IPS-15b (cell line): ENCODE results near the gene LIF.
"Not testable (repeated sequence)": the region's sequence is repeated elsewhere in the genome, so short reads cannot be mapped to it uniquely, and the experiment has no call there.

Experiments used
- H3K27me3 ChIP-seq: one replicate; pipeline ENCODE4 v1.6.1; 2013; ENCODE audit warnings: low read length; ENCODE audit not compliant: control insufficient read depth, insufficient read depth
- H3K36me3 ChIP-seq: one replicate; pipeline ENCODE4 v1.6.1; 2013; ENCODE audit warnings: low read length; ENCODE audit not compliant: control insufficient read depth, insufficient read depth
- H3K4me1 ChIP-seq: one replicate; pipeline ENCODE4 v1.6.1; 2013; ENCODE audit warnings: mild to moderate bottlenecking, low read length; ENCODE audit not compliant: control insufficient read depth, insufficient read depth
- H3K4me3 ChIP-seq: one replicate; pipeline ENCODE4 v1.5.1; 2013; ENCODE audit warnings: low read depth, low read length
- H3K9ac ChIP-seq: one replicate; pipeline ENCODE4 v1.6.1; 2013; ENCODE audit warnings: low read depth, mild to moderate bottlenecking, low read length
- H3K9me3 ChIP-seq: one replicate; pipeline ENCODE4 v1.6.1; 2013; ENCODE audit warnings: mild to moderate bottlenecking, low read length; ENCODE audit not compliant: control insufficient read depth, insufficient read depth

LIF gene

DNA sequence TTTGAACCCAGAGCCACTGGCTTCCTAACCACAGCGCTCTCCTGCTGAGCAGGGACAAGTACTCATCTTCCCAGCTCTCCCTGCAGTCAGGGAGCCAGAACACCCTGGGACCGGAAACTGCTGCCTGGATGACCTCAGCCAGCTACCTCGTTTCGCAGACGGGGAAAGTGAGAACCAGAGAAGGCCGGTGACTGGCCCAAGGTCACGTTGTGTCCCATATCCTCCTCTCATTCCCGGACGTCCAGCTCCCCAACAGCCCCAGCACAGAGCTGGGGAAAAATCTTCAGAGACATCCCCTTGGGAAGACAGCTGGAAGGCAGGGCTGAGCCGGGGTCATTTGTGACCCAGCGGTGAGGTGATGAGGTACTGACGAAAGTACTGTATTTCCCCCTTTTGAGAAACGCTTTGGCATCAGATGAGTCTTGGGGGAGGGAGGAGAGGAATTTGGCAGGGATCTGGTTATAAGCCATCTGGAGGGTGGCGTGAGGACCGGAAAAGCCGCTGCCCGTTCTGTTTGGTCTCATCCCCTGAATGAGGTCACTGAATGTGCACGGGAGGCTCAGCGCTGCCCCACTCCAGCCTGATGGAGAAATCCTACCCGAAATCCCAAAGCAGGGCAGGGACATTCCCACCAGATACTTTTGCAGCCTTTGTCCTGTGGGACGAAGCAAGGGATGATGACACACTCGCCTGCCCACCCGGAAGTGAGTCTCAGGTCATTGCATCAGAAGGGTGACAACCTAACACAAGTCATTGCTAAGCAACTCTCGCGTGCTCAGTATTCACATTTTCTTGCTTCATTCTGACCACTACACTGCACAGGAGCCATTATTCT lies 41.1 kb downstream of the LIF start:
- Histone ChIP-seq H3K27me3 (no peaks in the 10 kb centered on the region), H3K4me3 (no peak overlapping the region), H3K36me3 (no peaks in the 10 kb centered on the region), H3K9me3 (no peaks in the 10 kb centered on the region), H3K9ac (no peak overlapping the region), H3K4me1 (no peaks in the 10 kb centered on the region)

DNA sequence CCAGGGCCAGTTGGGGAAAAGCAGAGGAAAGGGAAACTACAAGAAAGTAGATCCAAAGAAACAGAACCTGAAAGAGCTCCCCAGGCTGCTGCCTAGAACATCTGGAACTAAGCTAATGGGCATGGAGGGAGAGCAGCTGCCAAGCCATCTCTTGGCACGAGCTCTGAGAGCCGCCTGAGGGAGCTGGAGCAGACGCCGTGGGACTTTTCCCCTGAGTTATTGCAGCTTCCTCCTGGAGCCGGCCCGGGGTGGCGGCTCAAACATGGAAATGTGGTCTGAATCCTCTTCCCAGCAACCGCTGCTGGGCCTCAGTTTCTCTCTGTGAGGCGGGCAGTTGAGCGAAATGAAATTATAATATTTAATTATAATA lies 41.8 kb downstream of the LIF start:
- no peak overlapping the region for H3K4me3 ChIP-seq
- no peaks in the 10 kb centered on the region for H3K4me1 ChIP-seq
- H3K9me3 ChIP-seq, result no peaks in the 10 kb centered on the region
- H3K9ac ChIP-seq, result no peak overlapping the region
- H3K27me3 ChIP-seq, result no peaks in the 10 kb centered on the region
- H3K36me3 ChIP-seq, result no peaks in the 10 kb centered on the region

- no peaks in the 10 kb centered on the region for H3K36me3 ChIP-seq
- H3K27me3 ChIP-seq, result no peaks in the 10 kb centered on the region
- no peaks in the 10 kb centered on the region for H3K4me1 ChIP-seq
- H3K9ac ChIP-seq, result no peak overlapping the region
- no peak overlapping the region for H3K4me3 ChIP-seq
- no peaks in the 10 kb centered on the region for H3K9me3 ChIP-seq
Measured at GRCh38 chr22:30204015-30204741, 42.4 kb downstream of the LIF start.

DNA sequence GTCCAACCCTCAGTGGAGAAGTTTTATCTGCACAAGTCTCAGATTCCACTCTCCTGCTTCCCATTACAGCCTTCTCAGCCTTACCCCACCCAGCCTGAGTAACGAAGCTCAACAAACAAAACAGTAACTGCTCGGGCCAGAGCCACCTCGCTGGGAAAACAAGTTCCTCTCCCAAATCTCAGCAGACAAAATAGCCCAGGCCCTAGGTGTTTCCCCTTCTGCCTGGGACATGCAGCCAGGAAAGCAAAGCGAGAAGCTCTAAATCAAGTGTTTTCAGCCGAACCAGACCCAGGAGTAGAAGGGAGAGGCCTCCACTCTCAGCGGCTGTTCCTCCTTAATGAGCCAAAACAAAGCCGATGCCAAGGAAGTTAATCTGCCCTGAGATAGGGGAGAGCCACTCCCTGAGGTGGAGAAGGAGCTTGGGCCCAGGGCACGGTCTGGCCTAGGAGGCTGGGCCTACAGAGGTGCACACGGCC lies 44.0 kb downstream of the LIF start:
- Histone ChIP-seq H3K4me3 (no peak overlapping the region), H3K4me1 (no peaks in the 10 kb centered on the region), H3K9me3 (no peaks in the 10 kb centered on the region), H3K9ac (no peak overlapping the region), H3K36me3 (no peaks in the 10 kb centered on the region), H3K27me3 (no peaks in the 10 kb centered on the region)

DNA sequence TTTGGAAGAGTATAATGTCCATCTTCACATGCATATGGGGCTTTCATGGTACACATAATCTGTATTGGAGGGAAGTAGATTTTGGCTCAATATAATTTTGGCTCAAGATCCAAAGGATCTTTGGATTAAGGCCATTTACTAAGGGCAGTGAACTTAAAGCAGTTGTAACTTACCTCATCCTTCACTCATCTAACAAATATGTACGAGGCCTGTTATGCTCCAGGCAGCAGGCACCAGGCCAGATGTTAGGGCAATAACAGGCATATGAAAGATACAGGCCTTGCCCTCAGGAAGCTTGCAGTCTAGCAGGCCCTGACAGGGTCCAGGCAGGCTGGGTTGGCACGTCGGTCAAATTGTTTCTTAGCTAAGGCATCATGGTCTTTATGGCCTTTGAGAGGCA lies 44.6 kb downstream of the LIF start:
- Histone ChIP-seq H3K9ac (no peak overlapping the region), H3K27me3 (no peaks in the 10 kb centered on the region), H3K4me3 (no peak overlapping the region), H3K36me3 (no peaks in the 10 kb centered on the region), H3K9me3 (no peaks in the 10 kb centered on the region), H3K4me1 (peaks cover 3% of the 10 kb centered on the region)

DNA sequence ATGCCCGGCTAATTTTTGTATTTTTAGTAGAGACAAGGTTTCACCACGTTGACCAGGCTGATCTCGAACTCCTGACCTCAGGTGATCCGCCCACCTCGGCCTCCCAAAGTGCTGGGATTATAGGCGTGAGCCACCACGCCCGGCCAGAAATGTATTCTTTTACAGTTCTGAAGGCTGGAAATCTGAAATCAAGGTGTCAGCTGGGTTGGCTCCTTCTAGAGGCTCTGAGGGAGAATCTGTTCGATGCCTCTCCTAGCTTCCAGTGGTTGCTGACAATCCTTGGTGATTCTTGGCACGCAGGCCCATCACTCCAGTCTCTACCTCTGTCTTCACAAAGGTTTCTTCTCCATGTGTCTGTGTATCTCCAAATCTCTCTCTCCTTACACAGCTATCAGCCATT lies 45.7 kb downstream of the LIF start:
- H3K9ac ChIP-seq, result not testable (repeated sequence)

DNA sequence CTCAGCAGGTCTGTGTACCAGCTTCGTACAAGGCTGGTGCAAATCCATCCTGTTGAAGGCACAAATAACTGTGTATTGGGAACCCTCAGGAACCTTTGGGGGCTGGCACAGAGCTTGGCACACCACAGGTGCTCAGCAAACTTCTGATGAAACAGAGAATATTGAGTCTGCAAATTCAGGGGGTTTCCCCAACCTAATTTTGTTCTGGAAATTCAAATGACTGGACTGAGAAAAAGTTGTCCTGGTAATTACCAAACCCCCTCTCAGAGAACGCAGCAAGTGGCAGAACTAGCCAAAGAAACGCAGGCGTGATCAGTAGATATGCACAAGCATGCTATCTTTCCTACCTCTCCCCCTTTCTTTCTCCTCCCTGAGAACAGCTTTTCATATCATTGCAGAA lies 47.6 kb downstream of the LIF start:
- Histone ChIP-seq H3K9ac (no peak overlapping the region), H3K36me3 (no peaks in the 10 kb centered on the region), H3K9me3 (no peaks in the 10 kb centered on the region), H3K4me3 (no peak overlapping the region), H3K4me1 (peaks cover 16% of the 10 kb centered on the region), H3K27me3 (no peaks in the 10 kb centered on the region)

More for the DNA sequence above, 45.7 kb downstream of the LIF start:
- not testable (repeated sequence) for H3K36me3 ChIP-seq, H3K4me3 ChIP-seq, H3K9me3 ChIP-seq, H3K27me3 ChIP-seq
- H3K4me1 ChIP-seq, result peaks cover 11% of the 10 kb centered on the region

GRCh38 chr22:30198152-30198825 lies 48.3 kb downstream of the LIF start:
- no peaks in the 10 kb centered on the region for H3K9me3 ChIP-seq
- H3K27me3 ChIP-seq, result no peaks in the 10 kb centered on the region
- H3K36me3 ChIP-seq, result no peaks in the 10 kb centered on the region
- H3K9ac ChIP-seq, result no peak overlapping the region
- H3K4me1 ChIP-seq, result peaks cover 16% of the 10 kb centered on the region
- no peak overlapping the region for H3K4me3 ChIP-seq

DNA sequence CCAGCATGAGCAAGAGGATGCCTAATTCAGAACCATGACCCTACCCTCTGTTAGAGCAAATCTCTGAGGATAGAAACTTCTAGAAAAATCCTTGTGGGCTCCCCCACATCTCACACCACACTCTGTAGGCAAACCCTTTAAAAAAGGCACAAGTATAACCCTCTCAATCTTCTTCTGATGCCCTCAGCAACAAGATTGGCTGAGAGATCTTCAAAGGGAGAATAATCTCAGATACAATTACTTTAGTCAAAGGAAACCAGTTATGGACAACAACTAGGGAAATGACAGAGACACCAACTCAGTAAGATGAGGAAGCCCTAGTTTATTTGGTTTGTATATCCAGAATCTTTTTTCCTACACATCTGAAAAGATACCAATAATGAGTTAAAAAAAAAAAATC lies 49.2 kb downstream of the LIF start:
- no peak overlapping the region for H3K4me3 ChIP-seq
- H3K9me3 ChIP-seq, result no peaks in the 10 kb centered on the region
- H3K36me3 ChIP-seq, result no peaks in the 10 kb centered on the region
- H3K27me3 ChIP-seq, result no peaks in the 10 kb centered on the region
- H3K4me1 ChIP-seq, result peaks cover 16% of the 10 kb centered on the region
- no peak overlapping the region for H3K9ac ChIP-seq

DNA sequence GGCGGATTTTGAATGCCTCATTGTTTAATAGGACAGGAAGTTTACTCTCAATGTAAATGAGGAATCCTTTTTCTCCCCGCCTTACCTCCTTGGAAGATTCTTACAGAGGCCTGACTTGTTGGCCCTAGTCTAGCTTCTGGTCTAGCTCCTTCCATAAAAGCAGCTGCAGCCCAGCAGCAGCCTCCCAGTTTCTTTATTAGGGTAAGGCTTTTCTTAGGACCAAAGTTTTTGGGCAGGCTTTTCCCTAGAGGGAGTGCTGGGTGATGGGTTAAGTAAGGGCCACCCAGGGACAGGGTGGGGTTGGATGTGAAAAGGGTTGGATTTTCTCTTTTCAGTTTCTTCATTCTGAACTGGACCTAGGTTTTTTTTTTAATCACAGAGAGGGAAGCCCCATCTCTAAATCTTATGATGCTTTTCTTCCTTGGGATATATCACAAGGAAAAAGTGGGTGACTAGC lies 49.7 kb downstream of the LIF start:
- Histone ChIP-seq H3K36me3 (no peaks in the 10 kb centered on the region), H3K27me3 (no peaks in the 10 kb centered on the region), H3K9me3 (no peaks in the 10 kb centered on the region), H3K4me1 (peaks cover 16% of the 10 kb centered on the region), H3K4me3 (no peak overlapping the region), H3K9ac (no peak overlapping the region)

- Histone ChIP-seq H3K4me1 (peaks cover 16% of the 10 kb centered on the region), H3K9me3 (no peaks in the 10 kb centered on the region), H3K9ac (no peak overlapping the region), H3K27me3 (no peaks in the 10 kb centered on the region), H3K36me3 (no peaks in the 10 kb centered on the region), H3K4me3 (no peak overlapping the region)
Measured at GRCh38 chr22:30196141-30196879, 50.2 kb downstream of the LIF start.
